ENCODE results near the gene RUFY1.

- TF ChIP-seq CTCF (conservative IDR thresholded peaks at IDR 0.05) (no peak), EZH2 (IDR thresholded peaks at IDR 0.05; ENCODE audit: low read depth) (no peak)
Measured at GRCh38 chr5:179533907-179534306, 16.4 kb upstream of the RUFY1 start.

All from PC-9 (cell line).